Activated T-cell treated with anti-CD3 and anti-CD28 coated beads for 4 hours (primary cell): ENCODE results near the gene SOX8.
"Not testable (repeated sequence)": the region's sequence is repeated elsewhere in the genome, so short reads cannot be mapped to it uniquely, and the experiment has no call there.

Source experiments
- DNase-seq: peaks from one replicate; pipeline ENCODE4 v3.0.0-alpha.2; 2020

SOX8 gene

DNA sequence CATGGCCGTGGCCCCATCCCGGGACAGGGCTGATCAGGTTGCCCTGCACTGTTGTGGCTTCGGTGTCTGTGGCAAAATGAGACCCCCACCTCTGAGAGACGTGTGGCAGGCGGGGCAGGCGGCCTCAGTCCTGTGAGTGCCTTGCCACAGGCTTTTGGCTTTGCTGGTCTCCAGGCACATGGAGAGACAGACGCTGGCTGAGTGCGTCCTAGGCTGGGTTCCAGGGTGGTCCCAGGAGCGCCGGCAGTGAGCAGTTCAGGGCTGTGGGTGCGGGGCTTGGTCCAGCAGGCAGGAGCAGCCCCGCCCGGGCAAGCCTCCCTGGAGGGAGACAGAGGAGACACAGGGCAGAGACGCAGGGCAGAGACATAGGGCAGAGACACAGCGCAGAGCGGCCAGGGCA lies 29.2 kb downstream of the SOX8 start:
- no peak for DNase-seq

DNA sequence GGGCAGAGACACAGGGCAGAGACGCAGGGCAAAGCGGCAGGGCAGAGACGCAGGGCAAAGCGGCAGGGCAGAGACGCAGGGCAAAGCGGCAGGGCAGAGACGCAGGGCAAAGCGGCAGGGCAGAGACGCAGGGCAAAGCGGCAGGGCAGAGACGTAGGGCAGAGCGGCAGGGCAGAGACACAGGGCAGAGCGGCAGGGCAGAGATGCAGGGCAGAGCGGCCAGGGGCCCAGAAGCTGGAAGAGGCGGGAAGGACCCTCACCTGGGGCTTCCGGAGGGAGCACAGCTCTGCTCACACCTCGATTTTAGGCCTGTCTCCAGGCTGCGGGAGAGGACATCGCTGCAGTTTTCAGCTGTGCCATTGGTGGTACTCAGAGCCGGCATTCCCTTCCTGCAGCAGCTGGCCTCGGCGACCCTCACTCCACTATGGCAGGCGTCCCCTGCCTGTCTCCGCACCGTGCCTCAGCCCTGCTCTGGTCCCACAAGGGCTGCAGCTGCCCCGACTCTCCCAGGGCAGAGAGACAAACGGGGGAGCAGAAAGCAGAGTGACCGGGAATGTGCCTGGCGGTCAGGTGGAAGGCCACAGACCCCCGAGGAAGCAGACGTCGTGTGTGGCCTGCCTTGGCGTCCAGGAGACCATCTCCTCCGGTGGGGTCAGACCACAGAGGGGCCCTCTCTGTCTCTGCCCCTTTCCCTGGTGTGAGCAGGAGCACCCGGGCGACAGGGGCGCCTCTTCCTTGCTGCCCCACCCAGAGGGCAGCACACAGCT lies 29.9 kb downstream of the SOX8 start:
- DNase-seq = no peak

DNA sequence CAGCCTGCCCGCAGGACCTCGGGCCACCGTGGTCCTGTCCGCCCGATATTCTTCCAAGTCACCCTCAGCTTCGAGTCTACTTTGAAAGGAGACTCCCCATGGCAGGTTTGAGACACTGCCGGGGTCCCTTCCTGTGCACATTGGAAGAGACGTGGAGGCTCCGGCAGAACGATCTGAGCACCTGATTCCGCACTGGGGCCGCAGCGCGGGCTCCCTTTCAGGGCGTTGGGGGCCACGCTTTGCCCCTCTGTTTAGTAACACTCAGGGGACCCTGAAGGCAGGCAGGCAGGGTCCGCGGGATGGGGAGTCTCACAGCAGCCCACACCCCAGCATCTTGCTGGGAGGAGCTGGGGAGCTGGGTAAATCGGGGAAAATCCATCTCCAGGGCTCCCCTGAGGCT lies 30.6 kb downstream of the SOX8 start:
- no peak for DNase-seq

DNA sequence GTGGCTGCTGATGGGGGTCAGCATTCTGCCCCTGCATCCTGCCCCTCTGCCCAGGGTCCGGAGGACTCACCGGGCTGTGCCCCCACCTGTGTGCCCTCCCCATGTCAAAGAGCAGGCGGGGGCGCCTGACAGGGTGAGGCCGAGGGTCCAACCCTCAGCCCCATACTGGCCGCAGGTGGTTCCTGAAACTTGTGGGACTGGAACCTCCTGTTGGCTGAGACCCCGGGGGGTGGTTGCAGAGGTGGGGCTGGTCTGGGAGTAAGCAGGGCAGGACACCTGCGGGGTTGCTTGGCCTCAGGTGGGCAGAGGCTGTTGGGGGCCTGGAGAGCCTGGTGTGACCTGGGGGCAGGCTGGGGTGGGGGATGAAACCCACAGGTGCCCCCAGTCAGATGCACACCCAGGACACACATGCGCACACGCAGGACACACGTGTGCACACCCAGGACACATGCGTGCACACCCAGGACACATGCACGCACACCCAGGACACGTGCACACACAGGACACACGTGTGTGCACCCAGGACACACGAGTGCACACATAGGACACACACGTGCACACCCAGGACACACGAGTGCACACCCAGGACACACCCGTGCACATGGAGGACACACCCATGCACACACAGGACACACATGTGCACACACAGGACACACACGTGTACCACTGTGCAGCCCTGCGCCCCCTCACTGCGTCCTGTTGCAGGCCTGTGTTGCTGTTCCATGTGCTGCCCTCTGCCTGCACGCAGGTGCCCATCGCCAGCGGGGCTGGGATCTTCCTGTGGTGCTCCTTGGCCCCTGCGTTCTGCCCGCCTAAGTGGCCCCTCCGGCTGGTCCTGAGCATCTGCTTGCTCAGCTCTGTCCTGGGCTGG lies 31.4 kb downstream of the SOX8 start:
- no peak for DNase-seq

DNA sequence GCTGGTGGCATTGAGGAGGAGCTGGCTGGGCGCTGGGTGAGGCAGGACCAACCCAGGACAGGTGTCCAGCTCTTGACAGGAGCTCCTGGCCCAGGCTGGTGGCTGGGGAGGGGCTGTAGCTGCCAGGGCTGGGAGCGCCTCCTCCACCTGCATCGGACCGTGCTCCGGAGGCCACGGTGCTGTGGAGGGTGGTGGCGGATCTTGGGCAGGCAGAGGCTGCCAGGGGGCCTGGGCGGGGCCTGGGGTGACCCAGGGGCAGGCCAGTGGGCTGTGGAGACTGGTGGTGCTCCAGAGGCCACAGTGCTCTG lies 32.0 kb downstream of the SOX8 start:
- DNase-seq = no peak

DNA sequence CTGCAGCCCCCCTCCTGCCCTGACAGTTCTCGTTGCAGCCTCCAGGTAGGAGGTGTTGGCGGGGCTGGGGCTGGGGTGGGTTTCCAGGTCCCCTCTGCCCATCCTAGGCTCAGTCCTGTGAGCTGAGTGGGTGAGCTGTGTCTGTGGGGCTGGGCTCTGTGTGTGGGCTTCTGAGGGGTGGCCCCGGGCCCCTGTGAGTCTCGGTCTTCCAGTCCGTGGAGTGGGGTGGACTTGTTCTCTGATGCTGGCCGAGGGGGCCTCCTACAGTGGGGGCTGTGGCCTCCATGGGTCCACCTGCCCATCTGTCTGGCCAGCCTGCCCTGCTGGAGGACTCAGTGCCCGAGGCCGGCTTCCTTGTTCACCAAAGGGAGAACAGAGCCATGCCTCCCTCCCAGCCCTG lies 32.7 kb downstream of the SOX8 start:
- DNase-seq = no peak

DNA sequence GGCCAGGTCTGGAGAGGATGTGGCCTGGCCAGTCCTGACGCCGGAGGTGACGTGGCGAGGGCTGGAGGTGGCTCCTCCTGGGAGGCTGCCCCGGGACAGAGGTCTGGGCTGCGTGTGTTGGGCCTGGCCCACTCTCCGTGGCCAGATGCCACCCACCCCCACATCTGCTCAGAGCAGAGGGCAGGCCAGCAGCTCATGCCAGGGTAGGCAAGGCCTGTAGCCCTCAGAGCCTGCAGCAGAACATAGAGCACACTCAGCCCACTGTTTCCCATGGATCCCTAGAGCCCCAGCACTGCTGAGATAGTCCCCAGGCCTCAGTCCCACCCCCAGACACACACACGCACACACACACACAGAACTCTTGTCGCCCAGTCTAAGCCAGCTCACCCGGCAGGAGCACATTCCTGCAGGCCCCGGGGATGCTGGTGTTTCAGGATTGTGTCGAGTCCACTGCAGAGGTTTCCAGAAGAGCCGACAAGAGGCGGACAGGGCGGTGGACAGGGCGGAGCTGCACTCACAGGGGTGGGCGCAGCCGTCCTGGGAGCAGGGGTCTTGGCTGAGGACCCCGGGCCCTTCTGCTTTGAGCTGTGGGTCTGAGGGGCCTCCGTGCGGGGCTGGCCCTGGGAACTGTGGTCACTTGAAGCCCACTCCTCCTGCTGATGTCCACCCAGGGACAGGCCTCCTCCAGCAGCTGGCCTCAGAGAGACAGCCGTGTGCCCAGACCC lies 33.4 kb downstream of the SOX8 start:
- no peak for DNase-seq

DNA sequence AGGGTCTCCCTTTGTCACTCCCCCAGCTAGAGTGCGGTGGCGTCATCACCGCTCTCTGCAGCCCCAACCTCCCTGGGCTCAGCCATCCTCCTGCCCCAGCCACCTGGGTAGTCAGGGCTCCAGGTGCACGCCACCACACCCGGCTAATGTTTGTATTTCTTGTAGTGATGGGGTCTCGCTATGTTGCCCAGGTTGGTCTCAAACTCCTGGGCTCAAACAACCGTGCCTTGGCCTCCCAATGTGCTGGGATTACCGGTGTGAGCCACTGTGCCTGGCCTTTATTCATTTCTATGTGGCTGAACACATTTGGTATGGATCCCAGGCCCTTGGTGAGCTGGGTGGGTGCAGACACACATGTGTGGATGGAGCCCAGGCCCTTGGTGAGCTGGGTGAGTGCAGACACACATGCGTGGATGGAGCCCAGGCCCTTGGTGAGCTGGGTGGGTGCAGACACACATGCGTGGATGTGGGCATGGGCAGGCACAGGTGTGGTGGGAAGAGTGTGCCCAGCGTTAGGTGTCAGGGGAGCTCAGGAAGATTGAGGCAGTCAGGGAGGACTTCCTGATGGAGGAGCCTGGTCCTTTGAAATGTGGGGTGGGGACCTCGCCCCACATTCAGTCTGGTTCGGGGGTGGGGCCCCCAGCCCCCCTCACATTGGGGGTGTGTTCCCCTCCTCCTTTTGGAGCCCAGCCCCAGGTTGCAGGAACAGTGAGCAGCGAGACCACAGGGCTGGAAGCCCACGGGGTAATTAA lies 37.1 kb downstream of the SOX8 start:
- DNase-seq = no peak

DNA sequence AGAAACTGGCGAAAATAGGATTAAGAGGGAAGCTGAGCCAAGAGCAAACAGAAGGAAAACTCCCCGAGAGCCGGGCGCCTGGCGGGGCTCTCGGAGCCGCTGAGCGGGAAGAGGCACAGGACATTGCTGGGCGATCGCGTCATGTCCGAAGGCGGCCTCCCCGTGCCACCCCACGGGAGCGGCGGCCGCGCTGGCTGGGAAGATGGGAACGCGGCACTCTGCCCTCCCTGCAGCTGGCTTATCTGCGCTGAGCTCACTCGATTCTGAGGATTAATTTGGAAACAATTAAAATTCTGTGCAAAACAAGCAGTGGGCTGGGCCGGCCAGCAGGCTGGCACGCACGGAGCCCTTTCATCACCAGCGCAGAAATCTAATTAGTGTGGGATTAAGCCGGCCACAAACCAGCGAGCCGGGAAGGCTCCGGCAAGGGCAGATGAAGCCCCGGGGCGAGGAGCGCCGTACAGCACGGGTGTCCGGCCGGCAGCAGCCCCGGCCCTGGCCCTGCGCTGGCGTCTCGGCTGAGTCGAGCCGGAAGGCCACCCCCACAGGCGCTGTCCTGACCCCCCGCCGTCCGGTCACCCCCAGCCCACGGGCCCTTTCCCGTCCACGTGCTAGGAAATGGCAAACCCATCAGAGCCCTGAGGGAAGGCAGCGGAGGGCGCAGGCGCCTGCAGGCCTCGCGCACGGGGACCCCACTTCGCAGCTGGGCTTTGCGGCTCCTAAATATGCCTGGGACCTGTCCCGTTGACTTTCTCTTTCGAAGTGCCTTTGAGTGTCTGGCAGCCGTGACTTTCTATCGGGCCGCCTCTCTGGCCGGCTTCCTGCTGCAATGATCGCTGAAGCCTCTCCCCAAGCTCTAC lies 37.9 kb downstream of the SOX8 start:
- no peak for DNase-seq

DNA sequence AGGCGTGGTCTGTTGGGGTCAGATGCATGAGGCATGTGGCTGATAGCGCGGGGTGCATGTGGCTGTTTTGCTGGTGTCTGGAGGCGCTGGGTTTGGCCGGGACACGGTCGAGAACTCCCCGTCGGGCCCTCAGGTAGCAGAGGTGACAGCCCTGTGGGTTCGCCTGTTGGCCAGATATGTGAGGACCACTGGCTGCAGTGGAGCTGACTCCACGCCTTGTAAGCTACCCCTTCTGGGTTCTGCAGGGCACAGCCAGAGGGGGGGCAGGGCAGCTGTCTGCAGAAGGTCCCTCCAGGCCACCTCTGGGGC lies 38.5 kb downstream of the SOX8 start:
- no peak for DNase-seq

DNA sequence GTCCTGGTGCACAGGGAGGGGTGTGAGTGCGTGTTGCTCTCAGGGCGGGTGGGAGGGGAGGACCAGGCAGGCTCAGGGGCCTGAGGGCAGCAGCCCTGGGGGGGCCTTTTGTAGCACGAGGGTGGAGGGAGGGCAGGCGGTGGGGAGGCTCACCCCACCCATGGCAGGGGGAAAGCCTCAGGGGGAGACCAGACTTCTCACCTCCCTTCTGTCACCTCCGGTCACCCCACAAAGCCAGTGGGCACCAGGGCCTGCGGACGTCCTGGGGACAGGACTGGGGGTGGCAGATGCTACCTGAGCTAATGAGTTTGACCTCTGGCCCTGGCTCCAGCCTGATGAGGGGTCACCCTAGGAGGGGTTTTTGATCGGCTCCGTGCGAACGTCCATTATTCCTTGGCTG lies 39.0 kb downstream of the SOX8 start:
- DNase-seq = no peak

DNA sequence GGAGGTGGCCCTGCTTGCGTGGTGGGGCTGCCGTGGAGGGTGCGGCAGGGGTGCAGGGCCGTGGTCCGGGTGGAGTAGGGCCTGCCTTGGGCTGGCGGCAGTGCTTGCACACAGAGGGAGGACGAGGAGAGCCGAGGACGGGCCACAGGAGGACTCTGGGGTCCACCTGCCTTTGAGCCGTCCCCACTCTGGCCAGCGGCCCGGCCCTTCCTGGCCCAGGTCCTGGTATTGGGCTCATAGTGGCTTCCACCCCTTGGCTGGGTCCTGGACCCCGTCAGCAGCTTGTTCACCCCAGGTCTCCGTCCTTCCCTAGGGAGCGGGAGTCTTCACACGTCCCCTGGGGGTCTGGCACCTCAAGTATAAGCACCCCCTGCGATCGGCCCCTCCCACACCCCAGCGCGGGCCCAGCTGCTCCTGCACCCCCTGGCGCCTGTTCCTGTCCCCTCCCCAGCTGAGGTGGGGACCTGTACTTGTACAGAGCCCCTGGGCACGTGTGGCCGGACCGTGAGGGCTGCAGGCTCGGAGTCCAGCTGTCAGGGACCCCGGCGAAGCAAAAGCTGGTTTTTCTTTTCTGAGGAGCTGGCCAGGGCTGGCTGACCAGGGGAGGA lies 40.1 kb downstream of the SOX8 start:
- no peak for DNase-seq

DNA sequence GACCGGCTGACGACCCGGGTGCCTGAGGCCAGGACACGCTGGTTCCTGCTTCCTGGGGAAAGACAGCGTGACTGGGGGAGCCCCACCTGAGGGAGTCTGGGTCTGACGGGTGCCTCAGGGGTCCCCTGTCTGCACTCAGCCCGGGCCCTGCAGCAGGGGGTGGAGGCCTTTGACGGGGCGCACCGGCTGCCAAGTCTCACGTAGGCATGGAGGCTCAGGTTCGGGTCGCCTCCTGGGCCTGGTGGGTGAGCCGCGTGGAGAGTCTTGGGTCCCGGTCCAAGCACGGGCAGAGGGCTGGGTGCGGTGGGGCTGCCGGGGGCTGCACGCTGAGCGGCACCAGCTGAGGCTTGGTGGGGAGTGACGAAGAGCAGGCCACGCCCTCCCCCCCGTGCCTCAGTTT lies 40.9 kb downstream of the SOX8 start:
- no peak for DNase-seq

DNA sequence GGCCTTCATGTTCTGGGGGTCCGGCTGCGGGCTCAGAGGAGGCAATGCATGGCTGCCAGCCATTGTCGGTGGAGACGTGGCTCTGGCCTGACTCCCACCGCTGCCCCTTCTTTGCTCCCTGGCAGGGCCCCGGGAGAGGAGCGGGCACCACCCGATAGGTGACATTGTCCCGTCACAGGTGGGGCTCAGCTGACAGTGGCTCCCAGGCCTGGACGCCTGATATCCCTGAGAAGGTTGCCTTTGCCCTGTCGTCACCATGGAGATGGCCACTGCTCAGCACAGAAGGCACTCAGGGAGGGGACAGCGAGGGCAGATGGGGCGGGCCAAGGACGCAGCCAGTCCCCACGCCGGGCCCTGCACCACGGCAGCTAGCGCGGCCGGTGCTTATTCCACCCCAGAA lies 42.6 kb downstream of the SOX8 start:
- DNase-seq = no peak

DNA sequence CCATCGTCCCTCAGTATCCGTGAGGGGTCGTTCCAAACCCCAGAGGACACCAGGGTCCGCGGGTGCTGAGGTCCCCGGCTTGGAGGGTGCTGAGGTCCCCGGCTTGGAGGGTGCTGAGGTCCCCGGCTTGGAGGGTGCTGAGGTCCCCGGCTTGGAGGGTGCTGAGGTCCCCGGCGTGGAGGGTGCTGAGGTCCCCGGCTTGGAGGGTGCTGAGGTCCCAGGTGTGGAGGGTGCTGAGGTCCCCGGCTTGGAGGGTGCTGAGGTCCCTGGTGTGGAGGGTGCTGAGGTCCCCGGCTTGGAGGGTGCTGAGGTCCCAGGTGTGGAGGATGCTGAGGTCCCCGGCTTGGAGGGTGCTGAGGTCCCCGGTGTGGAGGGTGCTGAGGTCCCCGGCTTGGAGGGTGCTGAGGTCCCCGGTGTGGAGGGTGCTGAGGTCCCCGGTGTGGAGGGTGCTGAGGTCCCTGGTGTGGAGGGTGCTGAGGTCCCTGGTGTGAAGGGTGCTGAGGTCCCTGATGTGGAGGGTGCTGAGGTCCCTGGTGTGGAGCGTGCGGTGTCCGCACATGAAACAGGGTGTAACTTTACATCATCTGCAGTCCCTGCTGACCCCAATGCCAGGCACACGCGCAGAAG lies 43.7 kb downstream of the SOX8 start:
- DNase-seq = not testable (repeated sequence)

DNA sequence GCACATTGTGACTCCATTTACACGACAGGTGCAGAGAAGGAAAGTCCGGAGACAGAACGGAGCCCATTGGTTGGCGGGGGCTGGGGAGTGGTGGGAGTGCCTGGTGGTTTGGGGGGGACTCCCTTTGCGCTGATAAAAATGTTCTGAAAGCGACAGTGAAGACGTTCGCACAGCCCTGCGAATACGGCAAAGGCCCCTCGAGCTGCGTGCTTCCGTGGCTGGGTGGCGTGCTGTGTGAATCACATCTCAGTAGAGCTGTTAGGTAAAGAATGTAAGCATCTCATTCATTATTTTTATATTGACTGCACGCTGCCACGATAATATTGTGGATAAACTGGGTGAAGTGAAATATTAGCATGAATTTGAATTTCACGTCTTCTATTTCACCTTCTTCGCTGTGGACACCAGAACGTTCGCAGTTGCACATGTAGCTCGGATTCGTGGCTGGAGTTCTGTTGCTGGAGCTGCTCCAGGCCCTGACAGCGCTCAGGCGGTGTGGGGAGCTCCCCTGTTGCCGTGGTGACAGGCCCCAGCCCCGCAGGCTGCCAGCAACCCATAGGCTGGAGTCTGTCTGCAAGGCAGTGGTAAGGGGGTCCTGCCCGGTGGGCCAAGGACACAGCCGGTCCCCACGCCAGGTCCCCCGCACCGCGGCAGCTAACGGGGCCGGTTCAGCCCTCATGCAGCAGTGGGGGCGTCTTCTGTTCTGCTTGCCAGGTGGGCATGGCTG lies 44.6 kb downstream of the SOX8 start:
- DNase-seq = no peak

DNA sequence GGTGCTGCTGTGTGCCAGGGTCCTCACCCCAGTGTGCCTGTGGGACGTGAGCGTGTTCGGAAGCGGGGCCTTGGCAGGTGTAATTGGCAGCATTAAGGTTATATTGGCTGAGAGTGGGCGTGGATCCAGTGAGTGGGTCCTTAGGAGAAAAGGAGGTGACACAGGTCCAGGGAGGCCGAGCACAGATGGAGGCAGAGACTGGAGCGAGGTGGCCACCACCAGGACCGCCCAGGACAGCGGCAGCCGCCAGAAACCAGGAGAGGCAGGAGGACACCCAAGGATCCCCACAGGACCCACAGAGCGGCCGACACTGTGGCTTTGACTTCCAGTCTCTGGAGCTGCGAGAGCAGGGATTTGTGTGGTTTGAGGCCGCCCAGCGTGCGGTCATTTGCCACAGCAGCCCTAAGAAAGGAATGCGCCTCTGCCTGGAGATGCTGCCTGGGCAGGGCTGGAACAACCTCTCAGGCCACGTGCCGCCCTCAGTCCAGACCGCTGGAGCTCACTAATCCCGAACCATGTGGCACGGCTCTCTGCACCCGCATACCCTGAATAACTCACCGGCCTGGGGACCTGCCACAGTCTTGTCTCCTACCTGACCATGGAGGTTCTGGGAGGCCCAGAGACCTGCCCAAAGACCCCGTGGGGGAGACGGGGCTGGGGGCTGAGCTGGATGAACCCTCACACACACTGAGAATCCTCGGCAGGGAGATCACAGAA lies 45.4 kb downstream of the SOX8 start:
- DNase-seq = no peak

DNA sequence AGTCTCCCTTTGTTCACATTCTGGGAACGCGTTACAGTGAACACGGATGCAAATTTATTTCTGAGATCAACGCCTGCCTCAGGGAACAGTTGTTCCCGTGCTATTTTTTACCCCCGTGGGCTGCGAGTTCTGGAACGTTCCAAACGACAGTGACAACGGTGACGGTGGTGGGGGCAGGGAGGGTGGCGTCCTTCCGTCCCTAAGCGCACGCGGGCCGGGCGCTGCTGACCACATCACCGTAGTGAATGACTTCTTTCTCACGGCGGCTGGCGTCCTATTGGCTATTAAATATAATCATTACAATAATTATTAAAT lies 45.9 kb downstream of the SOX8 start:
- no peak for DNase-seq

DNA sequence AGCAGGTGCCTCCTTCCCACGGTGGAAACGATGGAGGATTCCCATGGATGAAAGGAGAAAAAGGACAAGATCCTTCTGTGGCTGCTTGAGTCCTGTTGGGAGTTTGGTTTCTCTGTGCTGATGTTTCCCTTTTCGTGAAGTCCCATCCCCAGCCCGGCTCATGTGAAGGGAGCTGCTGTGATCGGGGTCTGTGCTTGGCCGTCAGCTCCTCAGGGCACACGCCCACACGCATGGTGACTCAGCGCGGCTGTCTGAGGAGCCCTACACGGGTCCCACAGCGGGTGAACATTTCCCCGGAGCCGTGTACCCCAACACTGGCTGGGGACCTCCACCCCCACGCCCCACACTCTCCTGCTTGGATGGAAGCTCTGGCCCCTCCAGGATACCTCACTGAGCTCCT lies 46.5 kb downstream of the SOX8 start:
- DNase-seq = no peak
